IPS-18c (cell line): ENCODE measurements around the gene ST3GAL3.

Experiments
- H3K4me3 ChIP-seq: 2 replicates; pipeline ENCODE4 v1.7.0; 2013; ENCODE audit warnings: low read depth, mild to moderate bottlenecking, low read length, moderate library complexity; ENCODE audit not compliant: insufficient read depth
- H3K9me3 ChIP-seq: one replicate; pipeline ENCODE4 v1.6.1; 2013; ENCODE audit warnings: mild to moderate bottlenecking, low read length, moderate library complexity; ENCODE audit not compliant: control insufficient read depth, insufficient read depth

Gene ST3GAL3

DNA sequence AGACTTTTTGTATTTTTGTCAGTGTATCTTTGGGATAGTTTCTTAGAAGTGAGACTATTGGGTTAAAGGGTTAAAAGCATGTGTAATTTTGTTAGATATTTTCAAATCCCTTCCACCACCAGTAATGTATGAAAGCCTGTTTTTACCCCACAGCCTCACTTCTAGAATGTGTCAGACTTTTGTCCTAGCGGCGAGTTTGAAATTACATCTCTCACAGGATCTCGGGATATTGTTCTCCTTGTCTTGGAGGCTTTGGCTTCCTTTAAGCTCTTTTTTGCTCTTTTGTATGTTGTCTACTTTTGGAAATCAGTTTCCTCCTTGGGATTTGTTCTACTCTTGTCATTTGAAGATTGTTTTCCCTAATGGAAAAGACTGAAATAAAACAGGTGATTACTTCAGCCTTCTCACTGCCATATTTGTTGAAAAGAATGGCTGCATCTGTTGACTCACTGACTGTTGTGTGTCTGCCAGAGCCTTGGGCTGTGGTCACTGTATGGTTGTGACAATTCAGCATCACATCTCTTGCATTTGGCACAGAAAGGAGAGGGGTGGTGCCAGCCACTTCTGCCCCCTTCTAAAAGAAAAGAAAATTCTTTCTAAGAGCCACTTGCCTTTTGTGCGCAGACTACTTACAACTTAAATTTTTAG lies 22.6 kb downstream of the ST3GAL3 start:
- no peak overlapping the region for H3K4me3 ChIP-seq
- H3K9me3 ChIP-seq, result no peaks in the 10 kb centered on the region

GRCh38 chr1:43731867-43732531 lies 24.7 kb downstream of the ST3GAL3 start:
- H3K4me3 ChIP-seq, result no peak overlapping the region
- H3K9me3 ChIP-seq, result no peaks in the 10 kb centered on the region

DNA sequence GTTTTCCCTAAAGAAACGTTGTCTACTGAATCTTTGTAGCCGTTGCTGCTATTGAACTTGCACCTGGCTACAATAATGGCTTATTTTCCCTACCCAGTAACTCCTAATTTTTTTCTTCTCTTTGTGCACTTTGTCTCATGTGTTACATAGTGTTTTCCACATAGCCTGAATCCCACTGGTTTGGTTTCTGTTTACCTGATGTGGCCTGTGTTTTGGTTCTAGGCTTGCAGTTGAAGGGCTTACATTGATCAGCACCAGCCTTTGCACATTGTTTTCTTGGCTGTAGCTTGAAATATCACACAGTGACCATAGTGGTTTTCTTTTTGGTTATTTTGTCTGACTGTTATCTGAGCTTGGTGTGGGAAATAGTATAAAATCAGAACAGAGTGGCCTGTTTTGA lies 29.5 kb downstream of the ST3GAL3 start:
- no peak overlapping the region for H3K4me3 ChIP-seq
- no peaks in the 10 kb centered on the region for H3K9me3 ChIP-seq

DNA sequence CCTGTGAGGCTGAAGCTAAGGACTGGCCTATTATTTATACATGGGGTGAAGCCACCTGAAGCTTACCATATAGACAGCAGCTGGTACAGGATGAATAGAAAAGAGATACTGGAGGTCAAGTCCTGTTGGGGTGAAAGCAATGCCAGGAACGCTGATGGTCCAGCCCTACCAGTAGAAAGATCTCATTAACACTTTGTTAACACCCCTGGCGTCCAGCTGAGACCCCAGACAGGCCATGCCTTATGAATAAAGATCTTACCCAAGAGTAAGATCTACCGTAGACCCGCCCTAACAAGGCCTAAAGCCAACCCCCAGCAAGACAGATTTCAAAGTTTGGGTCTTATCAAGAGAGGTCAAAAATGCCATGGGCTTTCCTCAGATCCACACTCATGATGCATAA lies 34.7 kb downstream of the ST3GAL3 start:
- Histone ChIP-seq H3K4me3 (no peak overlapping the region), H3K9me3 (no peaks in the 10 kb centered on the region)

DNA sequence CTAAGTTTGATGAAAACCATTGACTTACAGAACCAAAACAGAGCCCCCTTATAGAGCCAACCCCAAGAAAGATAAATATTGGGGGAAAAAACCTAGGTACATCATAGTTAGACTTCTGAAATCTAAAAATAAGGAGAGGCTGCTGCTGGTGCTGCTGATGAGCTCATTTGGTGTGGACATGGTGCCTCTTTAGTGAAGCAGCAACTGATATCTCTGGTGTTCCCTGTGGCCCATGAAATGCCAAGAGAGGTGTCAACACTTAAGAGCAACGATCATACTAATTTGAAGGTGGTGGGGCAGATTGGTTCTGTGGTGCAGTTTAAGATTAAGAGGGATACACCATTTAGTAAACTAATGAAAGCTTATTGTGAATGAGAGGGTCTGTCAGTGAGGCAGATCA lies 35.9 kb downstream of the ST3GAL3 start:
- no peak overlapping the region for H3K4me3 ChIP-seq
- H3K9me3 ChIP-seq, result no peaks in the 10 kb centered on the region

- H3K4me3 ChIP-seq, result no peak overlapping the region
- H3K9me3 ChIP-seq, result no peaks in the 10 kb centered on the region
These were observed 40.4 kb downstream of the ST3GAL3 start for GRCh38 chr1:43747736-43748135.

DNA sequence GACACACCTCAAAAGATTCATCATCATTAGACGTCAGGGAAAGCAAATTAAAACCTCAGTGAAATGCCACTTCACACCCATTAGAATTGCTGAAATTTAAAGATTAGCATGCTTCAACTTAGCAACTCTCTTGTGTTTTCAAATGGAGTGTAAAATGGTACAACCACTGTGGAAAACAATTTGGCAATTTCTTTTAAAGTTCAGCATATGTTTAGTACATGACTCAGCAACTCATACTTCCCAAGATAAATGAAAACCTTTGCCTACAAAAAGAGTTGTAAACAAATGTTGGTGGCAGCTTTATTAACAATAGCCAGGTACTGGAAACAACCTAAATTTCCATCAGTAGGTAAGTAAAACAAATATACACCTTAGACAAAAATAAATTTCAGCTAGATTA lies 42.7 kb downstream of the ST3GAL3 start:
- Histone ChIP-seq H3K4me3 (no peak overlapping the region), H3K9me3 (no peaks in the 10 kb centered on the region)

- Histone ChIP-seq H3K9me3 (no peaks in the 10 kb centered on the region), H3K4me3 (no peak overlapping the region)
These were observed 46.1 kb downstream of the ST3GAL3 start for GRCh38 chr1:43753422-43753821.

DNA sequence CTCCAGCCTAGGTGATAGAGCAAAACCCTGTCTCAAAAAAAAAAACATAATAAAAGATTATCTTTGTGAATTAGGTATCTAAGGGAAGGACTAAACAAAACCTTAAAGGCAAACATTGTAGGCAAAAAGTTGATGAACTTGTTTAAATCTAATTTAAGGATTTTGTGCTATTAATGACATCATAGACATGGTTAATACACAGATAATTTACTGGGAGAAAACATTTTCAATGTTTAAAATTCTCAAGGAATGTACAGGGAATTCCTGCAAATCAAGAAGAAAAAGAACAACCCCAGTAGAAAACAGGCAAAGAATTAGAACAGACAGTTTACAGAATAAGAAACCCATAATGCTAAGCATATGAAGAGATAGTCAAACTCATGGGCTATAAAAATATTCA lies 47.6 kb downstream of the ST3GAL3 start:
- H3K9me3 ChIP-seq, result no peaks in the 10 kb centered on the region
- H3K4me3 ChIP-seq, result no peak overlapping the region

DNA sequence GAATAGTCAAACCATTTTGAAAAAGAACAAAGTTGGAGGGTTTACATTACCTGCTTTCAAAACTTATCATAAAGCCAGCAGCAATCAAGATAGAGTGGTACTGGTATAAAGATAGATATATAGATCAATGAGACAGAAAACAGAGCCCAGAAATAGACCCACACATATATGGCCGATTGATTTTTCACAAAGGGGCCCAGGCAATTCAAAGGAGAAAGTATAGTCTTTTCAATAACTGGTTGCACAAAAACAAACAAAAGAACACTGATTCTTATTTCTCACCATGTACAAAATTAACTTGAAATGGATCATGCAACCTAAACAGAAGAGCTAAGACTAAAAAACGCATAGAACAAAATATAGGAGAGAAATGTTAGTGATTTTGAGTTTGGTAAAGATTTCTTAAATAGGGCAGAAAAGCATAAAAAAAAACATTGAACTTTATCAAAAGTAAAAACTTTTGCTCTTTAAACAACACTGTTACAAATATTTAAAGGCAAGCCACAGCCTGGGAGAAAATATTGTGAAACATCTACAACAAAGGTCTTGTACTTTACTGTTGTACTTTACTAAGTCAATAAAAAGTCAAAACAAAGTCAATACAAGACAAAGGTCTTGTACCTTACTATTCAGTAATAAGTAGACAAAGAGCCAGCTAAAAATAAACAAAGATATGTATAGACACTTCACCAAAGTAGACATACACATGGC lies 50.2 kb downstream of the ST3GAL3 start:
- H3K9me3 ChIP-seq, result no peaks in the 10 kb centered on the region
- no peak overlapping the region for H3K4me3 ChIP-seq

GRCh38 chr1:43760745-43761317 lies 53.5 kb downstream of the ST3GAL3 start:
- H3K4me3 ChIP-seq, result no peak overlapping the region
- no peaks in the 10 kb centered on the region for H3K9me3 ChIP-seq

DNA sequence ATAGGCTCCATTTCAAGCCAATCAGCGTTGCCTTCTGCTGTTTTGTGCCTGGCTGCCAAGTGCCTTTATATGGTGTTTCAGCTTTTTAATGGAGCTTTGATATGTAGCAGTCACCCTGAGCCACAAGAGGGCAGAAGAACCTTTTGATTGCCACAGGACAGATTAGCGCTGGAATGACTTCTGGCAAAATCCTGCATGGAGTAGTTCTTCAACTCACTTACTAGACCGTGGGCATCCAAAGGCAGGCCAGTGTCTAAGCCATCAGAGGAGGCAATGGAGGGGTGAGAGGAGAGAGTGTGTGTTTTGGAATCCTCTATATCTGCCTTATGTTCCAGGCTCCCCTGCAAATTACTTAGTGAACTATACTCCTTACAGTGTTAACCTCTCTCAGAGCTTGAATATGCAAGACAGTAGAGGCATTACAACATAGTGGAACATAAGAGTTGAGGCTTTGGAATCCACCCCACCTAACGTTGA lies 56.2 kb downstream of the ST3GAL3 start:
- H3K4me3 ChIP-seq, result no peak overlapping the region

GRCh38 chr1:43764581-43764980 lies 57.2 kb downstream of the ST3GAL3 start:
- H3K4me3 ChIP-seq, result no peak overlapping the region
- no peaks in the 10 kb centered on the region for H3K9me3 ChIP-seq

More for the DNA sequence above, 56.2 kb downstream of the ST3GAL3 start:
- no peaks in the 10 kb centered on the region for H3K9me3 ChIP-seq

- H3K4me3 ChIP-seq, result peak overlapping the region; percentile 21; the same call in 1 of the 2 replicates
These were observed 58.9 kb downstream of the ST3GAL3 start for GRCh38 chr1:43766086-43766784.

GRCh38 chr1:43766818-43767525 lies 59.6 kb downstream of the ST3GAL3 start:
- peak overlapping the region; percentile 21 for H3K4me3 ChIP-seq
- H3K9me3 ChIP-seq, result no peaks in the 10 kb centered on the region

More at GRCh38 chr1:43766086-43766784, 58.9 kb downstream of the ST3GAL3 start:
- H3K9me3 ChIP-seq, result no peaks in the 10 kb centered on the region

- H3K9me3 ChIP-seq, result no peaks in the 10 kb centered on the region
- H3K4me3 ChIP-seq, result no peak overlapping the region
These were observed 60.8 kb downstream of the ST3GAL3 start for GRCh38 chr1:43768168-43768567.
